ENCODE data around the gene CYP27A1.

CYP27A1 gene

DNA sequence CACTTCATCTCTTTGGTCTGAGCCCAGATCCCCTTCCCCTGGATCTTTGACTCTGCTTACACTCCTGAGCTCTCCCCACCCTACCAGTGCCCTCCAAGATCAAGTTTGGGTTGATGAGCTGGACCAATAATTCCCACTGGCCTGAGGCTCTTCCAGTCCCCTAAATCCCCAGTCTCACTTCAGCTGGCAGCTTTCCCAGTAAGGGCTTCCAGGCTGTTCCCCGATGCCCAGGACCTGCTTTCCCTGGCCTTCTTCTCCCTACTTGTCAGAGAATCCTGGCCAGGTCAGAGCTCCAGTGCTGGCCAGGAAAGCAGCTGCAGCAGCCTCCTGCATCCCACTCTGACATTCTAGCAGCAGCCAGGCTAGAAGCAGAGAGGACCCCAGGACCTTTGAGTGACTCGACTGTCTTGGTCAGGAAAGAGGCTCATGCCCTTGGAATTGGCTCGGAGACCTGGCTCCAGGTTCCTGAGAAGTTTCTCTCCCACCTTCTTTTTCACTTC is 81.1 kb downstream of the CYP27A1 start:
- H3K36me3 Mint-ChIP-seq (ENCODE audit: low read depth) = no peaks in the 10 kb centered on the region
- H3K4me3 Mint-ChIP-seq = no peak overlapping the region
- H3K4me1 Mint-ChIP-seq = peaks cover 17% of the 10 kb centered on the region
- no peaks in the 10 kb centered on the region for H3K9me3 Mint-ChIP-seq
- TF ChIP-seq, protein P1, sequence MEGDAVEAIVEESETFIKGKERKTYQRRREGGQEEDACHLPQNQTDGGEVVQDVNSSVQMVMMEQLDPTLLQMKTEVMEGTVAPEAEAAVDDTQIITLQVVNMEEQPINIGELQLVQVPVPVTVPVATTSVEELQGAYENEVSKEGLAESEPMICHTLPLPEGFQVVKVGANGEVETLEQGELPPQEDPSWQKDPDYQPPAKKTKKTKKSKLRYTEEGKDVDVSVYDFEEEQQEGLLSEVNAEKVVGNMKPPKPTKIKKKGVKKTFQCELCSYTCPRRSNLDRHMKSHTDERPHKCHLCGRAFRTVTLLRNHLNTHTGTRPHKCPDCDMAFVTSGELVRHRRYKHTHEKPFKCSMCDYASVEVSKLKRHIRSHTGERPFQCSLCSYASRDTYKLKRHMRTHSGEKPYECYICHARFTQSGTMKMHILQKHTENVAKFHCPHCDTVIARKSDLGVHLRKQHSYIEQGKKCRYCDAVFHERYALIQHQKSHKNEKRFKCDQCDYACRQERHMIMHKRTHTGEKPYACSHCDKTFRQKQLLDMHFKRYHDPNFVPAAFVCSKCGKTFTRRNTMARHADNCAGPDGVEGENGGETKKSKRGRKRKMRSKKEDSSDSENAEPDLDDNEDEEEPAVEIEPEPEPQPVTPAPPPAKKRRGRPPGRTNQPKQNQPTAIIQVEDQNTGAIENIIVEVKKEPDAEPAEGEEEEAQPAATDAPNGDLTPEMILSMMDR (IDR thresholded peaks at IDR 0.05; ENCODE audit: unreplicated experiment in 3 of 3) = no peak
- H3K27me3 Mint-ChIP-seq (ENCODE audit: low read depth) = peaks cover 86% of the 10 kb centered on the region
- no peak overlapping the region for H3K27ac Mint-ChIP-seq
